Astrocyte of the cerebellum (primary cell): Measurements from ENCODE around the gene DUSP5.

Experiments
- DNase-seq: peaks from one replicate; pipeline ENCODE4 v3.0.0-alpha.2; 2011; ENCODE audit warnings: low read depth
- H3K4me3 ChIP-seq: 2 replicates; pipeline ENCODE4 v1.5.1; 2011; ENCODE audit warnings: mild to moderate bottlenecking, low read depth, low read length, moderate library complexity
- in situ Hi-C: cut with HindIII; loops from 2 replicates; pipeline ENCODE4 v1.10.0; 2017; ENCODE audit warnings: low sequenced_read_pairs
- TF ChIP-seq, protein P1 (sequence below): IDR thresholded peaks from 2 replicates; pipeline ENCODE4 v1.5.1; 2012; ENCODE audit warnings: low read length, low read depth, moderate library complexity, mild to moderate bottlenecking; ENCODE audit errors: missing control alignments

Gene DUSP5

DNA sequence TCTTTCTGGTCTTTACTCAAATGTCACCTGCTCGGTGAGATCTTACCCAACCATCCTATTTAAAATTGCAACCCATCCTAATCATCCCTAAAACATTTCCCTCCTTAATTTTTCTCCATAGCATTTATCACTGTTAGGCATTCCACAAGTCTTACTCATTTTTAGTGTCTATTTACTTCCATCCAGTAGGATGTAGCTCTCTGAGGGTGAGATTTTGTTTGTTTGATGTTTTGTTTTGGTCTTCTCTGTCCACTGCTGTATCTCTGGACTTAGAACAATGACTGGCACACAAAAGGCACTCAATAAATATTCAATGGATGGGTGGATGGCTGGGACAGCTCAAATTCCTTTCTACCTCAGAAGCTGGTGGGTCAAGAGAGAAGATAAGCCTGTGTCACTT, 15.8 kb upstream of the DUSP5 start:
- no peak overlapping the region for H3K4me3 ChIP-seq
- DNase-seq = no peak
- in situ Hi-C loops = no loop called here
- TF ChIP-seq, protein P1, sequence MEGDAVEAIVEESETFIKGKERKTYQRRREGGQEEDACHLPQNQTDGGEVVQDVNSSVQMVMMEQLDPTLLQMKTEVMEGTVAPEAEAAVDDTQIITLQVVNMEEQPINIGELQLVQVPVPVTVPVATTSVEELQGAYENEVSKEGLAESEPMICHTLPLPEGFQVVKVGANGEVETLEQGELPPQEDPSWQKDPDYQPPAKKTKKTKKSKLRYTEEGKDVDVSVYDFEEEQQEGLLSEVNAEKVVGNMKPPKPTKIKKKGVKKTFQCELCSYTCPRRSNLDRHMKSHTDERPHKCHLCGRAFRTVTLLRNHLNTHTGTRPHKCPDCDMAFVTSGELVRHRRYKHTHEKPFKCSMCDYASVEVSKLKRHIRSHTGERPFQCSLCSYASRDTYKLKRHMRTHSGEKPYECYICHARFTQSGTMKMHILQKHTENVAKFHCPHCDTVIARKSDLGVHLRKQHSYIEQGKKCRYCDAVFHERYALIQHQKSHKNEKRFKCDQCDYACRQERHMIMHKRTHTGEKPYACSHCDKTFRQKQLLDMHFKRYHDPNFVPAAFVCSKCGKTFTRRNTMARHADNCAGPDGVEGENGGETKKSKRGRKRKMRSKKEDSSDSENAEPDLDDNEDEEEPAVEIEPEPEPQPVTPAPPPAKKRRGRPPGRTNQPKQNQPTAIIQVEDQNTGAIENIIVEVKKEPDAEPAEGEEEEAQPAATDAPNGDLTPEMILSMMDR = no peak

DNA sequence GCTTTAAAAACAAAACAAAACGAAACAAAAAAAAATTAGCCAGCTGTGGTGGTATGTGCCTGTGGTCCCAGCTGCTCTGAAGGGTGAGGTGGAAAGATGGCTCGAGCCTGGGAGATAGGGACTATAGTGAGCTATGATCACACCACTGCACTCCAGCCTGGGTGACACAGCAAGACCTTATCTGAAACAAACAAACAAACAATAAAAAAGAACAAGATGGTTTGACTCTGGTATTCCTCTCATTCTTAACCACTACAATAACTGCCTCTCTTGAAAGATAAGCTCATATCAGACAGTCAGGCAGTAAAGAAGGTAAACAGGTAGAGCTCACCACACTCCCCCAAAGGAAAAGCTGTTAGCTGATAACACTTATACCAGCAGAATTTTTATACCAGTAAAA, 14.1 kb upstream of the DUSP5 start:
- DNase-seq = no peak
- H3K4me3 ChIP-seq = no peak overlapping the region
- in situ Hi-C loops = no loop called here
- TF ChIP-seq, protein P1 = no peak

DNA sequence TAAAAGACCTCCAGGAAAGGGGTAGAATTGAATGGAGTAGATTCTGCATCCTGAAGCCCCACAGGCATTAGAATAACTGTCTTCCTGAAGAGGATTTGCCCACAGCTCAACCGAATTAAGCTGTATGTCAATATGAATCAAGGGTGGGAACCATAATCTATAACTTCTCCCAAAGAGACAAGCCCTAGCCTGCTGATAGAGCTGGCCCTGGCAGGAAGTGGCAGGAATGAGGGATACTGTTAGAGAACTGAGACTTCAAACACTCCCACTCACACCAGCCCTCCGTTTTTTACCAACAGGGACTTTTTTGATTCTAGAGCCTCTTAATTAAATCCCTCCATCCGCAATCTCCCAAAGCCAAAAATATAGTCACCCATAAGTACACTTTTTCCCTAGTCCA, 12.2 kb upstream of the DUSP5 start:
- no peak overlapping the region for H3K4me3 ChIP-seq
- no peak for DNase-seq
- TF ChIP-seq, protein P1 = no peak
- in situ Hi-C loops = no loop called here

DNA sequence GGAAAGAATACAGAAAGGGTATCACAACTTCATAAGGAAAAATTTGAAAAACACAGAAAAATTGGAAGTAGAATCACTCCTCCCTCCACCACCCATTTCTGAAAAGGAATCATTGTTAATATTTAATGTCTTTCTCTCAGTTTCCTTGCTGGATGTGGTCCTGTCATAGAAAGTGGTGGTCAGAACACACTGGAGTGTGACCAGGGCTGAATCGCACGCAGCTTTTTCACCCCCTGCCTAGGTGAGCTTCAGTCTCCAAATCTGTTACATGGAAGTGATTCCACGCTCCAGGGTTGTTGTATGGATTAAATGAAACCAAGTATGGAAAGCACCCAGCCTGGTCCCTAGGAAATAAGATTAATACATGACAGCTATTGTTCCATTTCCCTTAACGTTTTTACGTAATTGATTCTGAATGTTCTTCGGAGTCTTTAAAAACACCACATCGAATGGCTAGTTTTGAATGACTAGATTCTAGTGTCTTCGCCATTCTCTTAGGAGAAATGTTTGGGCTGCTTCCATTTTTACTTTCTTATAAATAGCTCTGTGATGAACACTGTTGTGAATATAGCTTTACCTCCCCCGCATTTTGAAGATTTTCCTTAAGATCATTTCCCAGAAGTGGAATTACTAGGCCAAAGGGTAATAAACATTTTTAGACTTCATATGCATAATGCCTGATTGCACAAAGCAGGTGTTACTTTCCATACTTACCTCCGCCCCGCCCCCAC, 10.9 kb upstream of the DUSP5 start:
- TF ChIP-seq, protein P1 = no peak
- H3K4me3 ChIP-seq = no peak overlapping the region
- no peak for DNase-seq
- in situ Hi-C loops = no loop called here

DNA sequence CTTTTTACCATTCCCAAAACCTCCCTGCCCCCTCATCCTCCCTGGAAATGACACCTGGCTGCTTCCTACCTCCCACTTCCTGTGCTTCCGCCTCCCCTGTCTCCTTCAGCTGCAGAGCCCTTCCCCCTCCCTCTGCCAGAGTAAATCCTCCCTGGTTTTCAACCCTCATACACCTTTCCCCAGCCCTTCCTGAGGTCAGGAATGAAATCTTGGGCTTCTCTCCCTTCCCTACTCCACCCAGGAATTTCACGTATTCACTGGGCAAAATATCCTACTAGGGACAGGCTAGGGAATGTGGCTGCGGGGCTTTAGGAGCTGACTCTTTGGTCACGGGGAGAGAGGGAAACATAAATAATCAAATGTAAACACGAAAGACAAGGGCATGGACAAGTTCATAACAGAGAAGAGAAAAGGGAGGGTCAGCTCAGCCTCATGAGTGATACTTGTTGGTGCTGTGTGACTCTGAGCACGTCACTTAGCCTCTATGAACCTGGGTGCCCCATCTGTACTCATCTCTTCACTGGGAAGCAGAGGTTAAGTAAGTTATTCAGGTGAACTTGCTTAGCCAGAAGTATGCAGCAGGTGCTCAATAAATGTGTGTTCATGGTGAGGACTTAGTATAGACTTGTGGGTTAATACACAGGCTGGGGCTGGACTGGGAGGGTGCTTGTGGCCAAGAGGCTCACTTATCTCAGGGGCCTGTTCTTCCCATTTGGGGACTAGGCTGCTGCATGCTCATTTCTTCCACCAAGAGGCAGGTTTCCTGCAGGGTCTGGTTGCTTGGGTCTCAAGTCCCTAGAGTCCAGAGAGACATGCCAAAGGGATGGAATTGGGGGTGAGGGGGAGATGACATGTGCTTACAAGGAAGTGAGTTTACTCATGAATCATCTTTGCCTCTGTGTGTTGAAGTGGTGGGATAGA, 10.0 kb upstream of the DUSP5 start:
- TF ChIP-seq, protein P1 = no peak
- H3K4me3 ChIP-seq = no peak overlapping the region
- no peak for DNase-seq
- in situ Hi-C loops = no loop called here

DNA sequence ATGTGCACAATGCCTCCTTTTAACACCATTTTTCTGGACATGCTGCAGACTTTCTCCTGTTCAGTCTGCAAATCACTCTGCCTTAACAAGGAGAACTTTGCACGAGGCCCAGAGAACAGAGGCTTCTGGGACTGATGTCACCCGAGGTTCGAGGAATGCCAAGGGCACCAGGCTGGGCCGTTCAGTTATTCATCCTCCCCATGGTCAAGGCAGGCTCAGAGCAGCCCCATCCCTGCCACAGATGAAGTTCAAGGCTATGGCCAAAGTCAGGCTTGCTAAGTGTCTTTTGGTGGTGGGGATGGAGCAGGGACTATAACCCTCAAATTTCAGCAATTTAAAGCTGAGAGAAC, 9.4 kb upstream of the DUSP5 start:
- in situ Hi-C loops = no loop called here
- no peak overlapping the region for H3K4me3 ChIP-seq
- no peak for DNase-seq
- TF ChIP-seq, protein P1 = no peak
